GM18498 (cell line): ENCODE results near the gene MYCL.
A peak's percentile ranks its signal among the peaks of the same experiment; 100 is the strongest.

Experiments used
- ATAC-seq: cut with Tn5 transposase; IDR thresholded peaks from one replicate; pipeline ENCODE4 v1.9.1; 2021; ENCODE audit warnings: mild to moderate bottlenecking, moderate library complexity; ENCODE audit not compliant: unreplicated experiment

The MYCL gene

DNA sequence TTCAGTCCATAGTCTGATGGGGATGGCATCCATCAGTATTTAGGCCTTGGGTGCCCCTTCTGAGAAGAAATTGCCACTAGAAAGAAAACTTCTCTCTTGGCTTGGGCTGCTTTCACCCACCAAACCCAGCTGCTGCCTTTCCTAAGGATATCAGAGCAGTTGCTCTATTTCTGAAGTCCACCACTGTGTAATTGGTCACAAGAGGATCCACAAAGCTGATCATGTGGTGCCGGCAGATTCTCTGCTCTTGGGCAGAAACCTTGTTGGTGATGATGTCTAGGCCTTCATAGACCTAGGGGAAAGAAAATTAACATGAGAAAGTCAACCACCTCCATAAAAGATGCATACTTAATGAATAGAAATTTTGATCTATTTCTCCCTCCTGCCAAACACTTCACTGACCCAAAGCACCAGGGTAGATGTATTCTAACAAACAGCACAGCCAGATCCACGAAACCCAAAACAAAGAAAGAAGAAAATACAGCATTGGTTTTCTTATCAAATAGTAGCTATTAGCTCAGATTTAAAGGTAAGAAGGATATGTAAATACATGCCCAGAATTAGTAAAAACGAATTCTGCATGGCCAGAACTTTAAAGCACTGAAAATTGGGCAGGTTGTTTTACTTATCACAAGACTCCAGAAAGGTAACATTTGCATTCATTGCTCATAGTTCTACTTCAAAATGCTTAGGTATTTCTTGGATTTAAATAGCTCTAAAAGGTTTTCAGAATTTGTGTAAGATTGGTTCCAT, 44.4 kb downstream of the MYCL start:
- ATAC-seq: no peak

GRCh38 chr1:39854738-39855137, 47.0 kb downstream of the MYCL start:
- no peak for ATAC-seq

DNA sequence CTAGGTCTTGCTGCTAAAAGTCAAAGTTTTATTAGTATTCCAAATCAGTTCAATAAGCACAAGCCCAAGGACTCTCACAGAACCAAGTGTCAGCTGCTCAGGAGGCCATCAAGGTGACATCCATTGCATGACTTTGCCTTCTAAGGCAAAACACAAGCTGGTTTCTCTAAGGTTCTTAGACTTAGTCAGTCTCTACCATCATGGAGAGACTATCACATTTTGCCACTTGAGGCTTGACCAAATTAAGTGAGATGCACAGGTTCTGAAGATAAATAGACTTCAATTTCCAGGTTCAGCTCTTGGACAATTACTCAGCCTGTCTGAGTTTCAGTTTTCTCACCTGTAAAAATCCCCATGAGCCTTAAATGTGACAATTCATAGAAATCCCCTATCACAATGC, 47.4 kb downstream of the MYCL start:
- ATAC-seq: no peak

DNA sequence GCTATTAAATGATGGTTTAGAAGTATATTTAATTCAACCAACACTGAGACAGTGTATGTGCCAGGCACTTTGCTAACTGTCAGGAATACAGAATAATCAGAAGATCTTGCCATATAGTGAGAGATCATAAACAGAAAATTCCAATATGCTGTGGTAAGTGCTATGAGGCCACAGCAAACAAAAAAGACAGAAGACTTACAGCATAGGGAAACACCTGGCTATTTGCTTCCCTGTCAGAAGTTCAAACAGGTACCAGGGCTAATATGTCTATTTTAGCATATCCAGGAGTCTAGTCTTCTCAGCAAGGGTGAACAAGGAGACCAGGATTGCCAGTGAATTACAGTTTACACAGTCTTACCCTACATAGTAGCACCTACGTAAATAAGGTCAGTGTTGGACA, 48.8 kb downstream of the MYCL start:
- ATAC-seq: no peak

GRCh38 chr1:39852214-39852791, 49.4 kb downstream of the MYCL start:
- ATAC-seq: no peak

GRCh38 chr1:39850606-39851216, 51.0 kb downstream of the MYCL start:
- ATAC-seq: no peak

GRCh38 chr1:39849203-39849602, 52.5 kb downstream of the MYCL start:
- ATAC-seq: no peak

GRCh38 chr1:39847940-39848339, 53.8 kb downstream of the MYCL start:
- ATAC-seq: no peak

DNA sequence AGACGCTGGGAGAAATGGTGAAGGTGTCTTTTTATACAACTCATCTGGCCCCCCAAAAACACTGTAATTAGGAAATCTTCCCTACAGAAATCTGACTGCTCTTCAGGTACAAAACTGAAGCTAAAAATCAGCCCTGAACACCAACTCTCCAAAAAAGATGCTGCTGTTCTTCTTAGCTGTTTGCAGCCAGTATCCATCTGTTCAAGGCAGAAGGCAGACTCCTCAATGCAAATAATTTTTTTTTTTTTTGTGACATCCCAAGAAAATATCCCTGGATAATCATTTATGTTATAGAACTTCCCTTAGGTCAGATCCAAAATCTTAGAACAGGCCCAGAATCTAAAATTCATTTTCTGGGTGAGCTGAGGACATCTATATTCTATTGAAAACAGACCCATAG, 54.9 kb downstream of the MYCL start:
- no peak for ATAC-seq

DNA sequence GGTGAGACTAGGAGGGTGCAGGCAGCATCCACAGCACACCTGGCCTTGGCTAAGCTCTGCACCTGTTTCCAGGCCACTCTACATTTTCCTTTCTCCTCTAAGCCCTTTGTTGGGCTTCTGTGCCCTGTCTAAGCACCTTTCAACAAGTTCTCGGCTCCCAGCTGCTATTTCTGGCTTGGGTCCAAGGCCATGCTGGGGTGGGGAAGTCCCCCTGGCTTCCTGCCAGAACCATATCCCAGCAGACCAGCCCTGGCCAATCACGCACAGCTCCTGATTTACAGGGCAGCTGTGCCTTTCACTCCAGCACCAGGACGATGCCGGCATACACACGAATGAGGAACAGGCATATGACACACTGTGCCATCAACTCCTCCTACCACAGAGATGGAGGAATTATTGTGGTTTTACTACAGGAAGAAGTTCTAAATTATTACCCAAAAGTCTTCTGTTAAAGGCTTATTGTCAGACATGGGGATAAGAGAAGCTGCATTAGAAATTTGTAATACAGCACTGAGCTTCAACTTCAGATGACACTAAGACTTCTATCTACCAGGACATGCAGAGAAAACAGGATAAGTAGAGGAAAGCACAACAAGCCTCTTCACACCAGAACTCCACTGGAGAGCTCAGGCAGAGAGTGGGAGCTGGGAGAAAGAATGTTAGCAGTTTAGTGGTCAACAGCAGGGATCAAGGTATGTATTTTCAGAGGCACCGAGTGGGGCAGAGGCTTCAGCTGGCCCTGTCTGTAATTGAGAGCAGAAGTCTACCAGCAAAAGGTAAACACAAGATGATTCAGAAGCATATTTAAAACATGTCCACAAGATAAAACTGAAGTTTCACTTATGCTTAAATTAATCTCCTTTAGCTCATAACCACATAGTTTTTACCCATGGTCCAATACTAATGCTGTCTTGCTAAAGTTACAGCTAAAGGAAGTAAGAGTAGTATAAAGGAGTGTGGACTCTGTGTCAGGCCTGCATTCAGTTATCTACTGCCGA, 55.8 kb downstream of the MYCL start:
- peak; percentile 70 for ATAC-seq
